ENCODE results near the gene SPINDOC. TPM values are rescaled to one million over a fixed set of nuclear protein-coding genes. Genes with fewer than 3 reads are reported as not detected.
"Not testable (repeated sequence)": the region's sequence is repeated elsewhere in the genome, so short reads cannot be mapped to it uniquely, and the experiment has no call there.

Gene SPINDOC
- total and polyA plus RNA-seq, 9 donors, result 12.1 to 32.9 (median 24.4) TPM

- WGBS (ENCODE audit: insufficient coverage), result under 1% methylated on average over 32 of the region's 34 CpGs
- peak overlapping the region; percentile 90 for H3K4me3 ChIP-seq (ENCODE audit: low read length)
- DNase-seq, result peak; percentile 92
- H3K4me1 ChIP-seq (ENCODE audit: control insufficient read depth, insufficient read depth, low read length), result peaks cover 53% of the 10 kb centered on the region
- peak overlapping the region; percentile 79 for H3K27ac ChIP-seq (ENCODE audit: low read length)
- H3K36me3 ChIP-seq (ENCODE audit: control insufficient read depth, insufficient read depth, low read length), result peaks cover 20% of the 10 kb centered on the region
- H3K9me3 ChIP-seq (replicated peaks; ENCODE audit: control insufficient read depth, low read depth, low read length), result no peaks in the 10 kb centered on the region
- H3K27me3 ChIP-seq (ENCODE audit: control insufficient read depth, insufficient read depth, low read length), result peaks cover 21% of the 10 kb centered on the region
Observed at GRCh38 chr11:63767565-63768236, 45.6 kb upstream of the SPINDOC start.

DNA sequence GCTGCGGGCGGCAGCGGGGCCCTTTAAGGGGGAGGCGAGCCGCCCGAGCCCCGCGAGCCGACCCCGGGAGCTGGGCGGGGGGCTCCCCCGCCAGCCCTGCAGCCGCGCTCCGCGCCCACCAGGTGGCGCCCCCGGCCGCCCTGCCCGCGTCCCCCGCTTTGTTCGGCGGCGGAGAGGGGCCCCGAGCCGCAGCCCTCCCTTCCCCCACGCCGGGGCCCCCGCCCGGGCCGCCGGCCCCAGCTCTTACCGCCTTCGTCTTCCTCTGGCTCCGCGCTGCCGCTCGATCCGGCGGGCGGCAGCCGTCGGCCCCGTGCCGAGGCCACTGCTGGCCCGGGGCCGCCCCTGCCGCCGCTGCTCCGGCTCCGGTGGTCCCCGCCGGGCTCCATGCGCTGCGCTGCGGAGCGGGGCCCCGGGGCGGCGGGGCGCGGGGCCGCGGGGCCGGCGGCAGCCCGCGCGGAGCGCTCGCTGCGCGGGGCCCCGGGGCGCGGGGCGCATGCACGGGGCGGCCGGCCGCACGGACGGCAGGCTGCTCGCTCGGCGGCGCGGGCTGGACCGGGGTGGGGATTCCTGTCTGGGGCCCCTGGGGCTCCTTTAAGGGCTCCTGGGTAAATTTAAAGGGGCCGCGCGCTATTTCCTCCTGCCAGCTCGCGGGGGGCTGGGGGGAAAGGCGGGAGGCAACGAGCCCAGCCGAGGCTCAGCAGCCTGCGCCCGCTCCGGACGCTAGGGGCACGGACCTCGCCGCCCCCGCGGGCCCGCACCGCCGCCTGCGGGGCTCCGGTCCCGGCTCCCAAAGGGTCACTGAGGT, 44.8 kb upstream of the SPINDOC start, which contains the start of gene ZFTA:
Gene ZFTA, minus strand, starts transcription at position 539 of the 805 bp plus-strand sequence. Its CDS starts 153 bp downstream, at position 386.
- under 1% methylated on average over 113 of the region's 113 CpGs for WGBS (ENCODE audit: insufficient coverage)
- Histone ChIP-seq H3K4me3 (ENCODE audit: low read length) (peak within 1 kb of the TSS; percentile 90), H3K9me3 (replicated peaks; ENCODE audit: control insufficient read depth, low read depth, low read length) (no peaks in the 10 kb centered on the region), H3K27ac (ENCODE audit: low read length) (peak within 1 kb of the TSS; percentile 79), H3K4me1 (ENCODE audit: control insufficient read depth, insufficient read depth, low read length) (peaks cover 48% of the 10 kb centered on the region), H3K36me3 (ENCODE audit: control insufficient read depth, insufficient read depth, low read length) (peaks cover 20% of the 10 kb centered on the region), H3K27me3 (ENCODE audit: control insufficient read depth, insufficient read depth, low read length) (peaks cover 22% of the 10 kb centered on the region)
- DNase-seq, result peak; percentile 87

- Histone ChIP-seq H3K4me1 (ENCODE audit: control insufficient read depth, insufficient read depth, low read length) (peaks cover 45% of the 10 kb centered on the region), H3K9me3 (replicated peaks; ENCODE audit: control insufficient read depth, low read depth, low read length) (no peaks in the 10 kb centered on the region), H3K27me3 (ENCODE audit: control insufficient read depth, insufficient read depth, low read length) (peaks cover 22% of the 10 kb centered on the region), H3K4me3 (ENCODE audit: low read length) (peak overlapping the region; percentile 53), H3K27ac (ENCODE audit: low read length) (no peak overlapping the region), H3K36me3 (ENCODE audit: control insufficient read depth, insufficient read depth, low read length) (peaks cover 20% of the 10 kb centered on the region)
- DNase-seq, result peak; percentile 53
- under 1% methylated on average over 82 of the region's 82 CpGs for whole genome bisulfite sequencing (ENCODE audit: insufficient coverage)
Observed at GRCh38 chr11:63769042-63769713, 44.1 kb upstream of the SPINDOC start.

GRCh38 chr11:63769714-63770455, 43.4 kb upstream of the SPINDOC start:
- Histone ChIP-seq H3K4me1 (ENCODE audit: control insufficient read depth, insufficient read depth, low read length) (peaks cover 39% of the 10 kb centered on the region), H3K9me3 (replicated peaks; ENCODE audit: control insufficient read depth, low read depth, low read length) (no peaks in the 10 kb centered on the region), H3K27ac (ENCODE audit: low read length) (no peak overlapping the region), H3K36me3 (ENCODE audit: control insufficient read depth, insufficient read depth, low read length) (peaks cover 14% of the 10 kb centered on the region), H3K27me3 (ENCODE audit: control insufficient read depth, insufficient read depth, low read length) (peaks cover 22% of the 10 kb centered on the region), H3K4me3 (ENCODE audit: low read length) (peak overlapping the region; percentile 53)
- WGBS (ENCODE audit: insufficient coverage), result 23% methylated on average over 31 of the region's 35 CpGs
- peak; percentile 37 for DNase-seq

DNA sequence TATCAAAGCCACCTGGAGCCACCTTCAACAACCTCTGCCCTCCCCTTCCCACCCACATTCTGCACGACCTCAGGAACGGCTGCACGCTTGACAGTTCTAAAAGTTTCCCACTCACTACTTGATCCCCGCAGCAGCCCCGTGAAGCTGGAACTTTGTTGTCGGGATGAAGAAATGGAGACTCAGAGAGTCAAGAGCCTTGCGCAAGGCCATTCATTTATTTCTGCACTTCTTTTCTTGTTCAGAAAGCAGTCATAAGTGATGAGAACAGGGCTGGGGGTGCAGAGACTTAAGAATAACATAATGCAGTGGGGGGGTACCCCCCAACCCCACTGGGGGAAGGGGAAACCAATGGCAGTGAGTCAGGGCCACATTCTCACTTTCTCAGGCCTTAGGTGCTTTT, 42.5 kb upstream of the SPINDOC start:
- WGBS (ENCODE audit: insufficient coverage), result no CpG with 5 or more reads among the region's 7 CpGs

GRCh38 chr11:63771741-63772318, 41.4 kb upstream of the SPINDOC start:
- not testable (repeated sequence) for H3K36me3 ChIP-seq (ENCODE audit: control insufficient read depth, insufficient read depth, low read length); DNase-seq; H3K27ac ChIP-seq (ENCODE audit: low read length); H3K9me3 ChIP-seq (replicated peaks; ENCODE audit: control insufficient read depth, low read depth, low read length); H3K4me3 ChIP-seq (ENCODE audit: low read length)
- Histone ChIP-seq H3K4me1 (ENCODE audit: control insufficient read depth, insufficient read depth, low read length) (peaks cover 20% of the 10 kb centered on the region), H3K27me3 (ENCODE audit: control insufficient read depth, insufficient read depth, low read length) (peaks cover 22% of the 10 kb centered on the region)
- WGBS (ENCODE audit: insufficient coverage), result no CpG with 5 or more reads among the region's 2 CpGs

More for the DNA sequence above, 42.5 kb upstream of the SPINDOC start:
- Histone ChIP-seq H3K9me3 (replicated peaks; ENCODE audit: control insufficient read depth, low read depth, low read length) (no peaks in the 10 kb centered on the region), H3K4me3 (ENCODE audit: low read length) (no peak overlapping the region), H3K4me1 (ENCODE audit: control insufficient read depth, insufficient read depth, low read length) (peaks cover 30% of the 10 kb centered on the region), H3K27me3 (ENCODE audit: control insufficient read depth, insufficient read depth, low read length) (peaks cover 22% of the 10 kb centered on the region), H3K27ac (ENCODE audit: low read length) (no peak overlapping the region), H3K36me3 (ENCODE audit: control insufficient read depth, insufficient read depth, low read length) (peaks cover 7% of the 10 kb centered on the region)
- DNase-seq, result peak; percentile 6

DNA sequence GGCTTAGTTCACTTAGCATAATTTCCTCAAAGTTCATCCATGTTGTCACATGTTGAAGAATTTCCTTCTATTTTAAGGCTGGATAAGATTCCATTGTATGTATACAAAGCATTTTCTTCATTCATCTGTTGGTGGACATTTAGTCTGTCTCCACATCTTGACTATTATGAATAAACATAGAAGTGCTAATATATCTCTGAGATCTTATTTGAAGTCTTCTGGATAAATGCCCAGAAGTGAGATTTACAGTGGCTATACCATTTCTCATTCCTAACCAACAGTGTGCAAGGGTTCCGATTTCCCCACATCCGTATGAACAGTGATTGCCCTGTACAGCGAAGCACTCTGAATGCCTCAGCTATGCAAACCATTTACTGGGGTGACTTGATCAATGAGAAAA, 38.1 kb upstream of the SPINDOC start:
- Histone ChIP-seq H3K36me3 (ENCODE audit: control insufficient read depth, insufficient read depth, low read length) (no peaks in the 10 kb centered on the region), H3K4me3 (ENCODE audit: low read length) (no peak overlapping the region), H3K27ac (ENCODE audit: low read length) (no peak overlapping the region), H3K4me1 (ENCODE audit: control insufficient read depth, insufficient read depth, low read length) (peaks cover under 1% of the 10 kb centered on the region), H3K9me3 (replicated peaks; ENCODE audit: control insufficient read depth, low read depth, low read length) (no peaks in the 10 kb centered on the region), H3K27me3 (ENCODE audit: control insufficient read depth, insufficient read depth, low read length) (peaks cover 13% of the 10 kb centered on the region)
- no peak for DNase-seq
- WGBS (ENCODE audit: insufficient coverage), result no CpG with 5 or more reads among the region's 3 CpGs

- H3K4me1 ChIP-seq (ENCODE audit: control insufficient read depth, insufficient read depth, low read length), result no peaks in the 10 kb centered on the region
- WGBS (ENCODE audit: insufficient coverage), result no CpG with 5 or more reads among the region's 2 CpGs
- no peak overlapping the region for H3K27ac ChIP-seq (ENCODE audit: low read length)
- no peaks in the 10 kb centered on the region for H3K36me3 ChIP-seq (ENCODE audit: control insufficient read depth, insufficient read depth, low read length)
- DNase-seq, result peak; percentile 7
- H3K9me3 ChIP-seq (replicated peaks; ENCODE audit: control insufficient read depth, low read depth, low read length), result no peaks in the 10 kb centered on the region
- H3K4me3 ChIP-seq (ENCODE audit: low read length), result no peak overlapping the region
- no peaks in the 10 kb centered on the region for H3K27me3 ChIP-seq (ENCODE audit: control insufficient read depth, insufficient read depth, low read length)
Observed at GRCh38 chr11:63779039-63779438, 34.2 kb upstream of the SPINDOC start.

GRCh38 chr11:63782749-63783148, 30.5 kb upstream of the SPINDOC start:
- no peaks in the 10 kb centered on the region for H3K9me3 ChIP-seq (replicated peaks; ENCODE audit: control insufficient read depth, low read depth, low read length)
- no peaks in the 10 kb centered on the region for H3K36me3 ChIP-seq (ENCODE audit: control insufficient read depth, insufficient read depth, low read length)
- no peak for DNase-seq
- no peak overlapping the region for H3K27ac ChIP-seq (ENCODE audit: low read length)
- no peaks in the 10 kb centered on the region for H3K4me1 ChIP-seq (ENCODE audit: control insufficient read depth, insufficient read depth, low read length)
- H3K4me3 ChIP-seq (ENCODE audit: low read length), result no peak overlapping the region
- no peaks in the 10 kb centered on the region for H3K27me3 ChIP-seq (ENCODE audit: control insufficient read depth, insufficient read depth, low read length)
- WGBS (ENCODE audit: insufficient coverage), result 100% methylated on average over 3 of the region's 6 CpGs
